Endothelial cell of umbilical vein (primary cell): ENCODE measurements around the gene LATS1. TPM values are rescaled to one million over a fixed set of nuclear protein-coding genes. Genes with fewer than 3 reads are reported as not detected.

ENCODE experiments used
- BruUV-seq: library from RNA; stranded (reverse); fragments of 400-500 nt; replicated peaks from 2 replicates; lab custom pipeline; 2021; lab: Mats Ljungman, UMichigan
- CTCF ChIA-PET: fragments of 300-600, 350-600 bp; sonication (Branson Sonifier 250); formaldehyde crosslinking; loops from one replicate; lab custom pipeline; 2021; ENCODE audit warnings: antibody characterized with exemption, inconsistent platforms; lab: Charles Lee
- POLR2A ChIA-PET: fragments of 300-600, 350-600 bp; sonication (Branson Sonifier 250); formaldehyde crosslinking; loops from one replicate; lab custom pipeline; 2021; ENCODE audit warnings: antibody characterized with exemption, inconsistent platforms; lab: Charles Lee
- DNase-seq: peaks from one replicate; pipeline ENCODE4 v3.0.0-alpha.2; 2011; ENCODE audit warnings: low read depth, low spot score
- FAIRE-seq: peaks from 2 replicates; lab custom pipeline; 2011; peaks lifted over from hg19 to GRCh38; lab: Jason Lieb, UNC
- H2AFZ ChIP-seq: 2 replicates; pipeline ENCODE4 v1.6.0; 2012; ENCODE audit warnings: low read depth, low read length, control low read depth, inconsistent platforms
- H3K27ac ChIP-seq: 2 replicates; pipeline ENCODE4 v1.5.1; 2011; ENCODE audit warnings: low read depth, mild to moderate bottlenecking, control low read depth, low read length, moderate library complexity; ENCODE audit not compliant: insufficient read depth
- H3K27me3 ChIP-seq, 2 experiments: 2 replicates each; pipeline versions ENCODE4 v1.6.0 to v1.6.1; 2011; ENCODE audit warnings: low read length in 2 of 2, mixed read lengths in 1 of 2; ENCODE audit not compliant: control insufficient read depth in 2 of 2, insufficient read depth in 2 of 2
- H3K36me3 ChIP-seq, 2 experiments: 2 replicates in 1 of 2; 3 replicates in 1 of 2; pipeline ENCODE4 v1.5.1; 2011; ENCODE audit warnings: low read length in 2 of 2, mild to moderate bottlenecking in 1 of 2, moderate library complexity in 1 of 2; ENCODE audit not compliant: control insufficient read depth in 2 of 2, insufficient read depth in 2 of 2; ENCODE audit errors: extremely low read depth in 1 of 2
- H3K4me1 ChIP-seq: 3 replicates; pipeline ENCODE4 v1.5.1; 2011; ENCODE audit warnings: mild to moderate bottlenecking, low read length; ENCODE audit not compliant: control insufficient read depth, insufficient read depth; ENCODE audit errors: extremely low read depth
- H3K4me2 ChIP-seq: 2 replicates; pipeline ENCODE4 v1.6.1; 2011; ENCODE audit warnings: low read length, control low read depth, mixed read lengths; ENCODE audit not compliant: insufficient read depth
- H3K4me3 ChIP-seq, 3 experiments: fragments of 200-600 bp in 1 of 3; sonication (generic), shearing (Covaris generic) in 1 of 3; replicated peaks in 1 of 3; 2 replicates each; pipeline ENCODE4 v1.5.1; 2011 to 2016; ENCODE audit warnings: control low read depth in 3 of 3, low read length in 3 of 3, mild to moderate bottlenecking in 2 of 3, inconsistent platforms in 1 of 3, low read depth in 1 of 3, moderate library complexity in 1 of 3; ENCODE audit not compliant: insufficient read depth in 1 of 3
- H3K79me2 ChIP-seq: 2 replicates; pipeline ENCODE4 v1.6.0; 2012; ENCODE audit warnings: low read length, inconsistent platforms; ENCODE audit not compliant: control insufficient read depth, insufficient read depth
- H3K9ac ChIP-seq: replicated peaks from 2 replicates; pipeline ENCODE3; 2011; ENCODE audit warnings: low read length, control low read depth; ENCODE audit not compliant: insufficient read depth; ENCODE audit errors: extremely low read depth
- H3K9me1 ChIP-seq: replicated peaks from 3 replicates; pipeline ENCODE4 v1.6.0; 2011; ENCODE audit warnings: mild to moderate bottlenecking, low read length; ENCODE audit not compliant: control insufficient read depth, insufficient read depth; ENCODE audit errors: extremely low read depth
- H3K9me3 ChIP-seq: replicated peaks from 2 replicates; pipeline ENCODE4 v1.5.1; 2012; ENCODE audit warnings: low read length, inconsistent platforms; ENCODE audit not compliant: control insufficient read depth, insufficient read depth
- H4K20me1 ChIP-seq: replicated peaks from 2 replicates; pipeline ENCODE3; 2011; ENCODE audit warnings: mild to moderate bottlenecking, low read length; ENCODE audit not compliant: control insufficient read depth, insufficient read depth; ENCODE audit errors: extremely low read depth
- CTCF ChIP-seq, 2 donors: IDR thresholded peaks; 1 replicate in 1 of 2; 2 replicates in 1 of 2; pipeline ENCODE4 v1.5.1; 2011; ENCODE audit warnings: low read length in 2 of 2, mild to moderate bottlenecking in 2 of 2, moderate library complexity in 2 of 2, control low read depth in 1 of 2, inconsistent platforms in 1 of 2, low read depth in 1 of 2; ENCODE audit not compliant: insufficient read depth in 1 of 2; ENCODE audit errors: extremely low read depth in 1 of 2
- FOS ChIP-seq: IDR thresholded peaks from 2 replicates; pipeline ENCODE4 v1.6.1; 2011; ENCODE audit warnings: mild to moderate bottlenecking, low read length, moderate library complexity, borderline replicate concordance; ENCODE audit not compliant: insufficient read depth
- GATA2 ChIP-seq: IDR thresholded peaks from 2 replicates; pipeline ENCODE4 v1.7.0; 2011; ENCODE audit warnings: low read depth, mild to moderate bottlenecking, moderate library complexity, mixed read lengths, low read length; ENCODE audit not compliant: insufficient read length, insufficient read depth
- JUN ChIP-seq: IDR thresholded peaks from 2 replicates; pipeline ENCODE4 v1.6.1; 2011; ENCODE audit warnings: borderline replicate concordance, low read depth; ENCODE audit not compliant: insufficient read length, insufficient read depth
- POLR2A ChIP-seq: IDR thresholded peaks from 2 replicates; pipeline ENCODE4 v1.6.1; 2012; ENCODE audit warnings: low read depth, mild to moderate bottlenecking, control low read depth, low read length
- POLR2AphosphoS5 ChIP-seq: IDR thresholded peaks from 2 replicates; pipeline ENCODE4 v1.6.1; 2012; ENCODE audit warnings: low read depth, mild to moderate bottlenecking, control low read depth, low read length, moderate library complexity; ENCODE audit not compliant: insufficient read depth
- dilution Hi-C: fragments of 300-500 bp; cut with MboI; formaldehyde crosslinking; loops from one replicate; pipeline ENCODE4 v1.15.0; 2019; ENCODE audit warnings: low sequenced_read_pairs; ENCODE audit not compliant: extremely low pct_ligation_motif_present
- intact Hi-C: fragments of 100-400 bp; cut with micrococcal nuclease; formaldehyde crosslinking; loops from one replicate; pipeline ENCODE4 v1.10.0; 2022
- polyA plus RNA-seq, 4 experiments: library from polyadenylated mRNA; depleted of rRNA in 3 of 4; stranded (reverse) in 3 of 4; unstranded in 1 of 4; fragments of >200 nt; gene quantifications; 2 replicates each; pipeline versions ENCODE4 v1.2.1 to v1.2.3, GENCODE V29; 2011 to 2012; ENCODE audit warnings: missing spikeins in 1 of 4
- total RNA-seq: library from RNA; stranded (reverse); gene quantifications from 2 replicates; pipeline ENCODE4 v1.2.3, GENCODE V29; 2021
- TF ChIP-seq, protein P1 (sequence below): IDR thresholded peaks from 2 replicates; pipeline ENCODE4 v1.6.1; 2011; ENCODE audit not compliant: insufficient read depth, insufficient read length

The LATS1 gene
- total and polyA plus RNA-seq, 2 donors (not counting 3 experiments of a cell fraction or from before 2014, with no cell fraction given), result 8.4 to 27.6 TPM

DNA sequence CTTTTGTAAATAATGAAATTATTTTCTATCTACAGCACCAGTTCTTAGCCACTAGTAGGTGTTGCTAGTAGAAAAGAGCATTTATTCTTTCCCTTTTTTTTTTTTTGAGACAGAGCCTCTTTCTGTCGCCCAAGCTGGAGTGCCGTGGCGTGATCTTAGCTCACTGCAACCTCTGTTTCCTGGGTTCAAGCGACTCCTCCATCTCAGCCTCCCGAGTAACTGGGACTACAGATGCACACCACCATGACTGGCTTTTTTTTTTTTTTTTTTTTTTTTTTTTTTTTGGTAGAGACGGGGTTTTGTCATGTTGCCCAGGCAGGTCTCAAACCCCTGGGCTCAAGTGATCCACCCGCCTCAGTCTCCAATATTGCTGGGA, 38.3 kb upstream of the LATS1 start:
- no peak overlapping the region for H3K9ac ChIP-seq
- no peaks in the 10 kb centered on the region for H3K36me3 ChIP-seq
- dilution Hi-C loops, result no loop called here
- H3K27me3 ChIP-seq, result no peaks in the 10 kb centered on the region
- no peak overlapping the region for H3K27ac ChIP-seq
- intact Hi-C loops, result no loop called here
- no peaks in the 10 kb centered on the region for H3K4me1 ChIP-seq
- H3K4me2 ChIP-seq, result no peak overlapping the region
- DNase-seq, result no peak
- H4K20me1 ChIP-seq, result no peaks in the 10 kb centered on the region
- H3K4me3 ChIP-seq, result no peak overlapping the region
- H2AFZ ChIP-seq, result no peak overlapping the region
- CTCF ChIA-PET, result interaction anchor here (1.5 kb wide), 1 partner anchor 64 kb away, joined by 3 read pairs; no protein-coding TSS in a partner anchor
- POLR2A ChIA-PET, result no interaction called here
- BruUV-seq, result no TSS peak
- no peaks in the 10 kb centered on the region for H3K9me1 ChIP-seq
- TF ChIP-seq GATA2, result no peak
- no peak for TF ChIP-seq POLR2AphosphoS5
- TF ChIP-seq JUN, result no peak
- TF ChIP-seq, protein P1, sequence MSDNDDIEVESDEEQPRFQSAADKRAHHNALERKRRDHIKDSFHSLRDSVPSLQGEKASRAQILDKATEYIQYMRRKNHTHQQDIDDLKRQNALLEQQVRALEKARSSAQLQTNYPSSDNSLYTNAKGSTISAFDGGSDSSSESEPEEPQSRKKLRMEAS, result no peak
- no peak for TF ChIP-seq CTCF (IDR thresholded peaks at IDR 0.05; ENCODE audit: extremely low read depth in 1 of 2, insufficient read depth in 1 of 2, low read depth in 1 of 2, low read length in 2 of 2)
- TF ChIP-seq POLR2A, result no peak
- TF ChIP-seq FOS, result no peak
- FAIRE-seq, result no peak
- H3K9me3 ChIP-seq, result no peaks in the 10 kb centered on the region
- peaks cover 82% of the 10 kb centered on the region for H3K79me2 ChIP-seq
